ENCODE data around the gene OARD1.

OARD1 gene

GRCh38 chr6:41064841-41065240, 7.3 kb downstream of the OARD1 start:
- no peak for DNase-seq
- Mint-ChIP-seq H3K27ac (no peak overlapping the region), H3K36me3 (ENCODE audit: low read depth) (peaks cover 97% of the 10 kb centered on the region), H3K27me3 (no peaks in the 10 kb centered on the region), H3K4me3 (no peak overlapping the region), H3K4me1 (ENCODE audit: low read depth) (peaks cover 21% of the 10 kb centered on the region), H3K9me3 (no peaks in the 10 kb centered on the region)

- Mint-ChIP-seq H3K4me3 (no peak overlapping the region), H3K27me3 (no peaks in the 10 kb centered on the region), H3K4me1 (ENCODE audit: low read depth) (peaks cover 15% of the 10 kb centered on the region), H3K36me3 (ENCODE audit: low read depth) (peaks cover 94% of the 10 kb centered on the region), H3K9me3 (no peaks in the 10 kb centered on the region), H3K27ac (no peak overlapping the region)
- DNase-seq, result no peak
These were observed 8.3 kb downstream of the OARD1 start for GRCh38 chr6:41063884-41064285.

- Mint-ChIP-seq H3K4me3 (no peak overlapping the region), H3K36me3 (ENCODE audit: low read depth) (peaks cover 90% of the 10 kb centered on the region), H3K27me3 (no peaks in the 10 kb centered on the region), H3K9me3 (no peaks in the 10 kb centered on the region), H3K27ac (no peak overlapping the region), H3K4me1 (ENCODE audit: low read depth) (peaks cover 13% of the 10 kb centered on the region)
- no peak for DNase-seq
These were observed 10.1 kb downstream of the OARD1 start for GRCh38 chr6:41062056-41062455.

- Mint-ChIP-seq H3K27ac (no peak overlapping the region), H3K9me3 (no peaks in the 10 kb centered on the region), H3K4me3 (no peak overlapping the region), H3K36me3 (ENCODE audit: low read depth) (peaks cover 90% of the 10 kb centered on the region), H3K4me1 (ENCODE audit: low read depth) (peaks cover 7% of the 10 kb centered on the region), H3K27me3 (no peaks in the 10 kb centered on the region)
- DNase-seq, result no peak
These were observed 10.9 kb downstream of the OARD1 start for GRCh38 chr6:41061196-41061726.

- H3K27ac Mint-ChIP-seq, result no peak overlapping the region
- no peaks in the 10 kb centered on the region for H3K9me3 Mint-ChIP-seq
- DNase-seq, result no peak
- no peaks in the 10 kb centered on the region for H3K27me3 Mint-ChIP-seq
- peaks cover 7% of the 10 kb centered on the region for H3K4me1 Mint-ChIP-seq (ENCODE audit: low read depth)
- H3K4me3 Mint-ChIP-seq, result no peak overlapping the region
- H3K36me3 Mint-ChIP-seq (ENCODE audit: low read depth), result peaks cover 88% of the 10 kb centered on the region
These were observed 12.6 kb downstream of the OARD1 start for GRCh38 chr6:41059556-41059955.

- H3K4me1 Mint-ChIP-seq (ENCODE audit: low read depth), result peaks cover 3% of the 10 kb centered on the region
- H3K27me3 Mint-ChIP-seq, result no peaks in the 10 kb centered on the region
- peaks cover 80% of the 10 kb centered on the region for H3K36me3 Mint-ChIP-seq (ENCODE audit: low read depth)
- H3K9me3 Mint-ChIP-seq, result no peaks in the 10 kb centered on the region
- H3K4me3 Mint-ChIP-seq, result no peak overlapping the region
- no peak for DNase-seq
- no peak overlapping the region for H3K27ac Mint-ChIP-seq
These were observed 13.4 kb downstream of the OARD1 start for GRCh38 chr6:41058783-41059181.

GRCh38 chr6:41056768-41057490, 15.2 kb downstream of the OARD1 start:
- Mint-ChIP-seq H3K27me3 (no peaks in the 10 kb centered on the region), H3K9me3 (no peaks in the 10 kb centered on the region), H3K4me3 (no peak overlapping the region), H3K4me1 (ENCODE audit: low read depth) (peaks cover 12% of the 10 kb centered on the region), H3K36me3 (ENCODE audit: low read depth) (peaks cover 66% of the 10 kb centered on the region), H3K27ac (no peak overlapping the region)
- DNase-seq, result no peak

GRCh38 chr6:41055149-41055548, 17.0 kb downstream of the OARD1 start:
- Mint-ChIP-seq H3K4me3 (no peak overlapping the region), H3K9me3 (no peaks in the 10 kb centered on the region), H3K36me3 (ENCODE audit: low read depth) (peaks cover 58% of the 10 kb centered on the region), H3K4me1 (ENCODE audit: low read depth) (peaks cover 18% of the 10 kb centered on the region), H3K27me3 (no peaks in the 10 kb centered on the region), H3K27ac (no peak overlapping the region)
- no peak for DNase-seq

- H3K4me1 Mint-ChIP-seq (ENCODE audit: low read depth), result peaks cover 18% of the 10 kb centered on the region
- H3K4me3 Mint-ChIP-seq, result no peak overlapping the region
- peaks cover 57% of the 10 kb centered on the region for H3K36me3 Mint-ChIP-seq (ENCODE audit: low read depth)
- H3K27ac Mint-ChIP-seq, result no peak overlapping the region
- H3K9me3 Mint-ChIP-seq, result no peaks in the 10 kb centered on the region
- no peak for DNase-seq
- no peaks in the 10 kb centered on the region for H3K27me3 Mint-ChIP-seq
These were observed 17.6 kb downstream of the OARD1 start for GRCh38 chr6:41054511-41054910.

- Mint-ChIP-seq H3K27me3 (no peaks in the 10 kb centered on the region), H3K36me3 (ENCODE audit: low read depth) (peaks cover 51% of the 10 kb centered on the region), H3K4me1 (ENCODE audit: low read depth) (peaks cover 15% of the 10 kb centered on the region), H3K4me3 (no peak within 1 kb of the TSS), H3K27ac (peak within 1 kb of the TSS; percentile 69), H3K9me3 (no peaks in the 10 kb centered on the region)
- no peak for DNase-seq
These were observed 19.1 kb downstream of the OARD1 start, which contains the start of gene APOBEC2 for GRCh38 chr6:41053041-41053440. Gene APOBEC2, plus strand, starts transcription at chr6:41053202. Its CDS starts 146 bp downstream, at chr6:41053348.

- DNase-seq, result no peak
- peaks cover 15% of the 10 kb centered on the region for H3K4me1 Mint-ChIP-seq (ENCODE audit: low read depth)
- H3K9me3 Mint-ChIP-seq, result no peaks in the 10 kb centered on the region
- H3K27me3 Mint-ChIP-seq, result no peaks in the 10 kb centered on the region
- H3K4me3 Mint-ChIP-seq, result no peak overlapping the region
- H3K36me3 Mint-ChIP-seq (ENCODE audit: low read depth), result peaks cover 44% of the 10 kb centered on the region
- H3K27ac Mint-ChIP-seq, result peak overlapping the region; percentile 69
These were observed 20.3 kb downstream of the OARD1 start for GRCh38 chr6:41051873-41052272.

- H3K27ac Mint-ChIP-seq, result no peak overlapping the region
These were observed 21.6 kb downstream of the OARD1 start for GRCh38 chr6:41050536-41050935.

GRCh38 chr6:41049955-41050354, 22.2 kb downstream of the OARD1 start:
- peaks cover 15% of the 10 kb centered on the region for H3K4me1 Mint-ChIP-seq (ENCODE audit: low read depth)
- no peak for DNase-seq
- no peaks in the 10 kb centered on the region for H3K9me3 Mint-ChIP-seq
- no peak overlapping the region for H3K27ac Mint-ChIP-seq
- H3K4me3 Mint-ChIP-seq, result no peak overlapping the region
- H3K27me3 Mint-ChIP-seq, result no peaks in the 10 kb centered on the region
- peaks cover 31% of the 10 kb centered on the region for H3K36me3 Mint-ChIP-seq (ENCODE audit: low read depth)

More at GRCh38 chr6:41050536-41050935, 21.6 kb downstream of the OARD1 start:
- no peak for DNase-seq
- Mint-ChIP-seq H3K4me1 (ENCODE audit: low read depth) (peaks cover 15% of the 10 kb centered on the region), H3K9me3 (no peaks in the 10 kb centered on the region), H3K4me3 (no peak overlapping the region), H3K36me3 (ENCODE audit: low read depth) (peaks cover 36% of the 10 kb centered on the region), H3K27me3 (no peaks in the 10 kb centered on the region)

- H3K36me3 Mint-ChIP-seq (ENCODE audit: low read depth), result peaks cover 28% of the 10 kb centered on the region
- H3K27ac Mint-ChIP-seq, result no peak overlapping the region
- DNase-seq, result no peak
- H3K9me3 Mint-ChIP-seq, result no peaks in the 10 kb centered on the region
- no peak overlapping the region for H3K4me3 Mint-ChIP-seq
- peaks cover 15% of the 10 kb centered on the region for H3K4me1 Mint-ChIP-seq (ENCODE audit: low read depth)
- no peaks in the 10 kb centered on the region for H3K27me3 Mint-ChIP-seq
These were observed 22.6 kb downstream of the OARD1 start for GRCh38 chr6:41049521-41049920.
